Mesenchymal stem cell (in vitro differentiated cells and primary cell): ENCODE measurements around the gene MIER2.
"Not testable (repeated sequence)": the region's sequence is repeated elsewhere in the genome, so short reads cannot be mapped to it uniquely, and the experiment has no call there.

ENCODE experiments used
- DNase-seq: peaks from one replicate; pipeline ENCODE4 v3.0.0-alpha.2; 2013
- H2AFZ ChIP-seq: one replicate; pipeline ENCODE4 v1.6.1; 2013; ENCODE audit warnings: low read depth, mild to moderate bottlenecking, control low read depth, inconsistent platforms, low read length, moderate library complexity
- H2AK5ac ChIP-seq: 2 replicates; pipeline ENCODE4 v1.6.1; 2013; ENCODE audit warnings: low read length, moderate library complexity, mild to moderate bottlenecking, inconsistent platforms; ENCODE audit not compliant: severe bottlenecking
- H2BK120ac ChIP-seq: one replicate; pipeline ENCODE4 v1.6.1; 2013; ENCODE audit warnings: low read depth, mild to moderate bottlenecking, inconsistent platforms, low read length, moderate library complexity
- H2BK12ac ChIP-seq, 2 experiments: one replicate each; pipeline ENCODE4 v1.6.1; 2013; ENCODE audit warnings: inconsistent platforms in 2 of 2, low read length in 2 of 2, mild to moderate bottlenecking in 2 of 2, moderate library complexity in 2 of 2, control low read depth in 1 of 2
- H2BK15ac ChIP-seq: one replicate; pipeline ENCODE4 v1.6.1; 2013; ENCODE audit warnings: mild to moderate bottlenecking, low read depth, inconsistent platforms; ENCODE audit not compliant: poor library complexity, severe bottlenecking
- H2BK5ac ChIP-seq: 2 replicates; pipeline ENCODE4 v1.6.1; 2013; ENCODE audit warnings: low read depth, mild to moderate bottlenecking, low read length, control low read depth, inconsistent platforms; ENCODE audit not compliant: poor library complexity, severe bottlenecking
- H3K14ac ChIP-seq, 2 experiments: one replicate each; pipeline ENCODE4 v1.6.1; 2013; ENCODE audit warnings: inconsistent platforms in 2 of 2, low read length in 2 of 2, control low read depth in 1 of 2, mild to moderate bottlenecking in 1 of 2, moderate library complexity in 1 of 2
- H3K18ac ChIP-seq, 2 experiments: one replicate each; pipeline ENCODE4 v1.6.1; 2013; ENCODE audit warnings: inconsistent platforms in 2 of 2, low read length in 2 of 2, control low read depth in 1 of 2, low read depth in 1 of 2, mild to moderate bottlenecking in 1 of 2
- H3K23ac ChIP-seq, 2 experiments: one replicate each; pipeline ENCODE4 v1.6.1; 2013; ENCODE audit warnings: inconsistent platforms in 2 of 2, low read length in 2 of 2, mild to moderate bottlenecking in 2 of 2, moderate library complexity in 2 of 2, control low read depth in 1 of 2
- H3K27ac ChIP-seq: 2 replicates; pipeline ENCODE4 v1.5.1; 2013; ENCODE audit warnings: mild to moderate bottlenecking, moderate library complexity, low read length, control low read depth, inconsistent platforms; ENCODE audit not compliant: poor library complexity, severe bottlenecking
- H3K27me3 ChIP-seq, 2 experiments: 2 replicates each; pipeline versions ENCODE4 v1.6.1 to v1.7.0; 2013; ENCODE audit warnings: low read length in 2 of 2, mild to moderate bottlenecking in 2 of 2, moderate library complexity in 2 of 2, control low read depth in 1 of 2, inconsistent platforms in 1 of 2; ENCODE audit not compliant: control insufficient read depth in 1 of 2, insufficient read depth in 1 of 2
- H3K36me3 ChIP-seq, 2 experiments: 2 replicates each; pipeline versions ENCODE4 v1.6.1 to v1.7.0; 2013; ENCODE audit warnings: low read length in 2 of 2, control low read depth in 1 of 2, inconsistent platforms in 1 of 2, low read depth in 1 of 2, mild to moderate bottlenecking in 1 of 2; ENCODE audit not compliant: insufficient read depth in 2 of 2, control insufficient read depth in 1 of 2
- H3K4ac ChIP-seq, 2 experiments: one replicate each; pipeline ENCODE4 v1.6.1; 2013; ENCODE audit warnings: inconsistent platforms in 2 of 2, low read length in 2 of 2, mild to moderate bottlenecking in 2 of 2, moderate library complexity in 2 of 2, control low read depth in 1 of 2, low read depth in 1 of 2
- H3K4me1 ChIP-seq: 2 replicates; pipeline ENCODE4 v1.6.1; 2013; ENCODE audit warnings: low read depth, low read length, control low read depth; ENCODE audit not compliant: control insufficient read depth, insufficient read depth
- H3K4me2 ChIP-seq: 2 replicates; pipeline ENCODE4 v1.6.1; 2013; ENCODE audit warnings: low read length, mild to moderate bottlenecking, inconsistent platforms; ENCODE audit not compliant: poor library complexity, severe bottlenecking
- H3K4me3 ChIP-seq, 2 experiments: 2 replicates each; pipeline versions ENCODE4 v1.5.1 to v1.7.0; 2013; ENCODE audit warnings: low read length in 2 of 2, mild to moderate bottlenecking in 2 of 2, control low read depth in 1 of 2, low read depth in 1 of 2; ENCODE audit not compliant: insufficient read depth in 1 of 2
- H3K79me1 ChIP-seq: replicated peaks from 2 replicates; pipeline ENCODE4 v1.6.1; 2013; ENCODE audit warnings: mild to moderate bottlenecking, control low read depth, low read length, inconsistent platforms; ENCODE audit not compliant: poor library complexity, severe bottlenecking
- H3K9ac ChIP-seq: 2 replicates; pipeline ENCODE4 v1.7.0; 2013; ENCODE audit warnings: mild to moderate bottlenecking, low read length, moderate library complexity
- H3K9me3 ChIP-seq: 2 replicates; pipeline ENCODE4 v1.7.0; 2013; ENCODE audit warnings: mild to moderate bottlenecking, low read length; ENCODE audit not compliant: control insufficient read depth
- H4K8ac ChIP-seq: one replicate; pipeline ENCODE4 v1.6.1; 2013; ENCODE audit warnings: inconsistent platforms, mild to moderate bottlenecking, low read length, moderate library complexity
- H4K91ac ChIP-seq: one replicate; pipeline ENCODE4 v1.6.1; 2013; ENCODE audit warnings: mild to moderate bottlenecking, low read length, inconsistent platforms
- WGBS: methylation state at CpG from one replicate; pipeline ENCODE4 v1.1.7; 2013; ENCODE audit warnings: mixed read lengths; 5-methylcytosine and 5-hydroxymethylcytosine counted together

MIER2 gene

GRCh38 chr19:389255-389934 is 44.8 kb upstream of the MIER2 start:
- Histone ChIP-seq H3K4ac (no peak overlapping the region), H3K4me3 (no peak overlapping the region), H3K79me1 (no peaks in the 10 kb centered on the region), H2BK12ac (no peak overlapping the region), H2BK5ac (no peak overlapping the region), H3K23ac (no peak overlapping the region), H2BK15ac (no peak overlapping the region), H3K4me2 (no peak overlapping the region), H4K91ac (peak overlapping the region; percentile 14), H3K9ac (no peak overlapping the region), H3K4me1 (peaks cover 2% of the 10 kb centered on the region), H2AK5ac (no peak overlapping the region), H2AFZ (no peak overlapping the region), H3K18ac (no peak overlapping the region), H3K27me3 (peaks cover 10 to 39% of the 10 kb centered on the region in 2 experiments), H3K27ac (no peak overlapping the region), H4K8ac (no peak overlapping the region), H2BK120ac (no peak overlapping the region), H3K9me3 (no peaks in the 10 kb centered on the region), H3K36me3 (no peaks in the 10 kb centered on the region), H3K14ac (no peak overlapping the region)
- 72% methylated on average over 21 of the region's 21 CpGs for WGBS
- no peak for DNase-seq

- no peak overlapping the region for H4K8ac ChIP-seq
- peaks cover 10 to 46% of the 10 kb centered on the region in 2 experiments for H3K27me3 ChIP-seq
- H4K91ac ChIP-seq: no peak overlapping the region
- H3K14ac ChIP-seq: no peak overlapping the region
- H2BK12ac ChIP-seq: no peak overlapping the region
- H3K4me1 ChIP-seq: peaks cover 6% of the 10 kb centered on the region
- H2AK5ac ChIP-seq: no peak overlapping the region
- H2BK5ac ChIP-seq: no peak overlapping the region
- H3K79me1 ChIP-seq: no peaks in the 10 kb centered on the region
- H3K36me3 ChIP-seq: no peaks in the 10 kb centered on the region
- no peak overlapping the region for H3K4me2 ChIP-seq
- no peak overlapping the region for H3K27ac ChIP-seq
- DNase-seq: no peak
- no peaks in the 10 kb centered on the region for H3K9me3 ChIP-seq
- no peak overlapping the region for H3K18ac ChIP-seq
- H2AFZ ChIP-seq: no peak overlapping the region
- H3K4ac ChIP-seq: no peak overlapping the region
- 88% methylated on average over 17 of the region's 17 CpGs for WGBS
- H2BK15ac ChIP-seq: no peak overlapping the region
- no peak overlapping the region for H3K9ac ChIP-seq
- H3K23ac ChIP-seq: no peak overlapping the region
- no peak overlapping the region for H3K4me3 ChIP-seq
- no peak overlapping the region for H2BK120ac ChIP-seq
Observed at GRCh38 chr19:388691-389090, 44.1 kb upstream of the MIER2 start.

GRCh38 chr19:387777-388176 is 43.2 kb upstream of the MIER2 start:
- no peak overlapping the region for H2BK12ac ChIP-seq
- no peak overlapping the region for H3K9ac ChIP-seq
- no peak overlapping the region for H2BK15ac ChIP-seq
- H2BK5ac ChIP-seq: no peak overlapping the region
- H3K9me3 ChIP-seq: no peaks in the 10 kb centered on the region
- H4K91ac ChIP-seq: no peak overlapping the region
- no peak overlapping the region for H2AFZ ChIP-seq
- no peak overlapping the region for H3K4me2 ChIP-seq
- no peak overlapping the region for H2BK120ac ChIP-seq
- H3K14ac ChIP-seq: no peak overlapping the region
- H4K8ac ChIP-seq: no peak overlapping the region
- no peaks in the 10 kb centered on the region for H3K79me1 ChIP-seq
- no peak overlapping the region for H3K4ac ChIP-seq
- no peak overlapping the region for H3K18ac ChIP-seq
- no peak overlapping the region for H3K23ac ChIP-seq
- H2AK5ac ChIP-seq: no peak overlapping the region
- no peak overlapping the region for H3K27ac ChIP-seq
- H3K36me3 ChIP-seq: no peaks in the 10 kb centered on the region
- peaks cover 10 to 55% of the 10 kb centered on the region in 2 experiments for H3K27me3 ChIP-seq
- no peak for DNase-seq
- 92% methylated on average over 12 of the region's 21 CpGs for whole genome bisulfite sequencing
- H3K4me1 ChIP-seq: peaks cover 11% of the 10 kb centered on the region
- H3K4me3 ChIP-seq: no peak overlapping the region

- H2BK5ac ChIP-seq, H3K14ac ChIP-seq, H3K4ac ChIP-seq, H3K23ac ChIP-seq, H2BK120ac ChIP-seq, H3K79me1 ChIP-seq, H2BK12ac ChIP-seq, H3K36me3 ChIP-seq, H3K9ac ChIP-seq, H3K4me2 ChIP-seq, H2AFZ ChIP-seq, H2AK5ac ChIP-seq, H3K4me3 ChIP-seq, H4K8ac ChIP-seq, H3K9me3 ChIP-seq, H3K27ac ChIP-seq, DNase-seq, H3K18ac ChIP-seq, H2BK15ac ChIP-seq, H4K91ac ChIP-seq: not testable (repeated sequence)
- Histone ChIP-seq H3K27me3 (peaks cover 10 to 55% of the 10 kb centered on the region in 2 experiments), H3K4me1 (peaks cover 12% of the 10 kb centered on the region)
- 46% methylated on average over 15 of the region's 22 CpGs for WGBS
Observed at GRCh38 chr19:386632-387301, 42.2 kb upstream of the MIER2 start.
